Stomach (tissue), 9 donors: ENCODE data around the gene UBE2I. TPM values are rescaled to one million over a fixed set of nuclear protein-coding genes. Genes with fewer than 3 reads are reported as not detected.
A peak's percentile ranks its signal among the peaks of the same experiment; 100 is the strongest.

Experiments used
- DNase-seq, 2 donors: peaks; one replicate each; pipeline versions ENCODE4 v3.0.0 to v3.0.0-alpha.2; 2013 to 2019
- H3K27ac ChIP-seq, 5 donors: fragments of 200-600 bp in 4 of 5; sonication (generic) in 4 of 5; one replicate each; pipeline ENCODE4 v1.5.1; 2013 to 2019; ENCODE audit warnings: mild to moderate bottlenecking in 1 of 5, moderate library complexity in 1 of 5
- H3K27me3 ChIP-seq, 3 donors: fragments of 200-600 bp; sonication (generic); one replicate each; pipeline ENCODE4 v1.5.1; 2017 to 2019; ENCODE audit warnings: mixed run types in 1 of 3
- H3K36me3 ChIP-seq, 4 donors: fragments of 200-600 bp; sonication (generic); 1 replicate in 3 of 4; 2 replicates in 1 of 4; pipeline ENCODE4 v1.5.1; 2016 to 2019
- H3K4me1 ChIP-seq, 4 donors: fragments of 200-600 bp; sonication (generic); one replicate each; pipeline ENCODE4 v1.5.1; 2016 to 2019
- H3K4me3 ChIP-seq, 4 donors: fragments of 200-600 bp; sonication (generic) in 3 of 4; one replicate each; pipeline ENCODE4 v1.5.1; 2016 to 2019; ENCODE audit warnings: mild to moderate bottlenecking in 1 of 4
- H3K9me3 ChIP-seq, 4 donors: fragments of 200-600 bp; sonication (generic); one replicate each; pipeline ENCODE4 v1.5.1; 2016 to 2019
- EP300 ChIP-seq: sonication (generic); formaldehyde crosslinking; IDR thresholded peaks from one replicate; pipeline ENCODE4 v1.6.1; 2017; ENCODE audit warnings: antibody characterized with exemption
- POLR2A ChIP-seq, 4 donors: fragments of 450-650 bp; IDR thresholded peaks; one replicate each; pipeline ENCODE4 v1.6.1; 2016; ENCODE audit warnings: antibody characterized with exemption in 4 of 4, control low read depth in 2 of 4, mild to moderate bottlenecking in 1 of 4, moderate library complexity in 1 of 4
- POLR2AphosphoS5 ChIP-seq, 3 donors: sonication (generic); formaldehyde crosslinking; IDR thresholded peaks; one replicate each; pipeline ENCODE4 v1.6.1; 2016; ENCODE audit warnings: antibody characterized with exemption in 3 of 3
- WGBS, 5 donors: extraction: QIAGEN DNeasy Blood & Tissue Kit in 3 of 5; methylation state at CpG; one replicate each; pipeline versions ENCODE4 v1.1.5 to v1.1.7; 2013 to 2018; 5-methylcytosine and 5-hydroxymethylcytosine counted together
- intact Hi-C: fragments of 100-400 bp; cut with DNase I; formaldehyde crosslinking; loops from one replicate; pipeline ENCODE4 v1.15.1; 2023; ENCODE audit warnings: low total_unique reads
- polyA plus RNA-seq, 3 donors: library from polyadenylated mRNA; stranded (reverse); fragments of 200-250 nt; gene quantifications; one replicate each; pipeline ENCODE4 v1.2.3, GENCODE V29; 2013
- total RNA-seq, 5 donors: library from RNA; depleted of rRNA; stranded (reverse); fragments of >200 nt; gene quantifications; one replicate each; pipeline versions ENCODE4 v1.1.0 to v1.2.3, GENCODE V29; 2014 to 2016
- TF ChIP-seq, protein P1 (sequence below), 7 experiments: fragments of 450-650 bp in 4 of 7; fragments of 200-600 bp in 3 of 7; sonication (generic) in 3 of 7; IDR thresholded peaks; one replicate each; pipeline ENCODE4 v1.5.1; 2016 to 2019; ENCODE audit warnings: antibody characterized with exemption in 7 of 7, control low read depth in 2 of 7, mild to moderate bottlenecking in 1 of 7
- donor health status: healthy with polysubstance abuse.
- donor health status: Bipolar disorder and iron deficiency.
- donor health status: healthy.

The UBE2I gene
- total and polyA plus RNA-seq, 8 donors: 42.0 to 71.0 (median 46.7) TPM

DNA sequence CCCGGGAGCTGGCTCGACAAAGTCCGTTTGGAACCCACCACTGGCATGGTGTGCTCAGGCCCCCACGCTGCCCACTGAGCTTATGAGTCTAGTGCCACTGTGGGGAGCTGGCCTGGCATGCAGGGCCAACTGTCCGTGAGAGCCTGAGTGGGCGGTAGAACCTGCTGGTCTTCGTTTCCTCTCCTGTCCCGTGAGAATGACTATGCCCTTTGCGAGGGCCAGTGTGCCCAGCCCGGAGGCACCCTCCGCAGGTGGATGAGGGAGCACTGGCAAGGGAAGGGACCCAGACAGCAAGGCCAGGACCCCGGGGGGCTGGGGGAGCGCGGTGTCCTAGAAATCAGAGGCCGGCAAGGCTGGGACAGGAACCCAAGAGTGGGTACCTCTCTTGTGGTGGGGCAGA is 27.2 kb downstream of the UBE2I start:
- Histone ChIP-seq H3K4me1 (peaks cover 30 to 40% (median 33%) of the 10 kb centered on the region in 4 donors), H3K27ac (no peak overlapping the region), H3K4me3 (no peak overlapping the region), H3K9me3 (no peaks in the 10 kb centered on the region), H3K27me3 (peaks cover 13 to 73% (median 46%) of the 10 kb centered on the region in 3 donors), H3K36me3 (no peaks in the 10 kb centered on the region)
- intact Hi-C loops: no loop called here
- TF ChIP-seq POLR2A (IDR thresholded peaks at IDR 0.05) (no peak), EP300 (no peak), POLR2AphosphoS5 (IDR thresholded peaks at IDR 0.05) (no peak)
- TF ChIP-seq, protein P1, sequence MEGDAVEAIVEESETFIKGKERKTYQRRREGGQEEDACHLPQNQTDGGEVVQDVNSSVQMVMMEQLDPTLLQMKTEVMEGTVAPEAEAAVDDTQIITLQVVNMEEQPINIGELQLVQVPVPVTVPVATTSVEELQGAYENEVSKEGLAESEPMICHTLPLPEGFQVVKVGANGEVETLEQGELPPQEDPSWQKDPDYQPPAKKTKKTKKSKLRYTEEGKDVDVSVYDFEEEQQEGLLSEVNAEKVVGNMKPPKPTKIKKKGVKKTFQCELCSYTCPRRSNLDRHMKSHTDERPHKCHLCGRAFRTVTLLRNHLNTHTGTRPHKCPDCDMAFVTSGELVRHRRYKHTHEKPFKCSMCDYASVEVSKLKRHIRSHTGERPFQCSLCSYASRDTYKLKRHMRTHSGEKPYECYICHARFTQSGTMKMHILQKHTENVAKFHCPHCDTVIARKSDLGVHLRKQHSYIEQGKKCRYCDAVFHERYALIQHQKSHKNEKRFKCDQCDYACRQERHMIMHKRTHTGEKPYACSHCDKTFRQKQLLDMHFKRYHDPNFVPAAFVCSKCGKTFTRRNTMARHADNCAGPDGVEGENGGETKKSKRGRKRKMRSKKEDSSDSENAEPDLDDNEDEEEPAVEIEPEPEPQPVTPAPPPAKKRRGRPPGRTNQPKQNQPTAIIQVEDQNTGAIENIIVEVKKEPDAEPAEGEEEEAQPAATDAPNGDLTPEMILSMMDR (IDR thresholded peaks at IDR 0.05): no peak
- DNase-seq: no peak
- WGBS, 5 donors: 68 to 72% (median 70%) methylated on average over 12 to 15 of the region's 15 CpGs

DNA sequence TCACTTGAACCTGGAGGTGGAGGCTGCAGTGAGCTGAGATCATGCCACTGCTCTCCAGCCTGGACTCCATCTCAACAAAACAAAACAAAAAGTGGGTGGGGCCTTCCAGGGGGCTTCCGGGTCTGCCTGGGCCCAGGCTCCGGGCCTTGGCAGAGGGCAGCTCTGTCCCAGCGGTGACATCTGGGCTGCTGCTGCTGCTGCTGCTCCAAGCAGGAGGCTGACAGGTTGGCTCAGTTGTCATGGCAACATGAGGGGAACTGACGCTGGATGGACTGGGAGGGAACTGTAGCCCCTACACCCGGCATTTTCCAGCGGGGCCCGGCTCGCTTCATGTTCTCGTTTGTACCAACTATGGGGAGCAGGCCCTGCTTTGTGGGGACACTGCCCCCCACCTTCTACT is 28.1 kb downstream of the UBE2I start:
- Histone ChIP-seq H3K27me3 (peaks cover 13 to 70% (median 39%) of the 10 kb centered on the region in 3 donors), H3K9me3 (no peaks in the 10 kb centered on the region), H3K27ac (no peak overlapping the region), H3K36me3 (no peaks in the 10 kb centered on the region), H3K4me1 (peaks cover 26 to 40% (median 29%) of the 10 kb centered on the region in 4 donors), H3K4me3 (no peak overlapping the region)
- TF ChIP-seq EP300: no peak
- TF ChIP-seq, protein P1 (IDR thresholded peaks at IDR 0.05): no peak
- TF ChIP-seq POLR2AphosphoS5 (IDR thresholded peaks at IDR 0.05): no peak
- no peak for TF ChIP-seq POLR2A (IDR thresholded peaks at IDR 0.05)
- 46 to 63% (median 53%) methylated on average over 9 of the region's 9 CpGs for WGBS, 5 donors
- DNase-seq: peak in 1 of 2 donors; percentile 34
- intact Hi-C loops: no loop called here

DNA sequence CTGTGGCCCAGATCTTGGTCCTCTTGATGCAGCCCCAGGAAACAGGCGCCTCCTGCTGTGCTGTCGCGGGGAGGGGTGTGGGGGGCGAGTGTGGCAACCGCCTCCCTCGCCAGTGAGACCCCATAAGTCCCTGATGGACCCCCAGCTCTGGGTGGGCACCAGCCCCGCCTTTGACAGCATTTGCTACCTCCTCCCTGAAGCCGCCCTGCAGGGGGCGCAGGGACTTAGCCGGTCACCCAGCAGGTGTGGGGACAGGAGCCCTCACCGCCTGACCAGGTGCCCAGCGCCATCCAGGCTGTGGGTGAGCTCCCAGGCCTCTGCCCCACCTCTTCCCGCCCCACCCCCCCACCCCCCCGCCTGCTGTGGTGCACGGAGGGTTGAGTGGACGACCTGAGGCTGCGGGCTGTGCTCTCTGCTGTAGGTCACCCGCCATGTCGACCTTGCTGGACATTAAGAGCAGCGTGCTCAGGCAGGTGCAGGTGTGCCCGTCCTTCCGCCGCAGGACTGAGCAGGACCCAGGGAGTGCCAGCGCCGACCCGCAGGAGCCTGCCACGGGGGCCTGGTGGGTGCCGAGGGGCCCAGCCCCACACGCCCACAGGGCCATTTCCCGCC is 28.8 kb downstream of the UBE2I start:
- peaks cover 13 to 70% (median 31%) of the 10 kb centered on the region in 3 donors for H3K27me3 ChIP-seq
- H3K27ac ChIP-seq: no peak overlapping the region
- TF ChIP-seq, protein P1 (IDR thresholded peaks at IDR 0.05): peak in 2 of 7 experiments; percentile 41 to 57
- TF ChIP-seq POLR2A (IDR thresholded peaks at IDR 0.05): no peak
- H3K4me1 ChIP-seq: peaks cover 21 to 38% (median 29%) of the 10 kb centered on the region in 4 donors
- whole genome bisulfite sequencing, 5 donors: 33 to 56% (median 43%) methylated on average over 16 to 30 of the region's 30 CpGs
- H3K36me3 ChIP-seq: no peaks in the 10 kb centered on the region
- intact Hi-C loops: no loop called here
- DNase-seq: peak; percentile 70 to 78
- no peak overlapping the region for H3K4me3 ChIP-seq
- H3K9me3 ChIP-seq: no peaks in the 10 kb centered on the region

DNA sequence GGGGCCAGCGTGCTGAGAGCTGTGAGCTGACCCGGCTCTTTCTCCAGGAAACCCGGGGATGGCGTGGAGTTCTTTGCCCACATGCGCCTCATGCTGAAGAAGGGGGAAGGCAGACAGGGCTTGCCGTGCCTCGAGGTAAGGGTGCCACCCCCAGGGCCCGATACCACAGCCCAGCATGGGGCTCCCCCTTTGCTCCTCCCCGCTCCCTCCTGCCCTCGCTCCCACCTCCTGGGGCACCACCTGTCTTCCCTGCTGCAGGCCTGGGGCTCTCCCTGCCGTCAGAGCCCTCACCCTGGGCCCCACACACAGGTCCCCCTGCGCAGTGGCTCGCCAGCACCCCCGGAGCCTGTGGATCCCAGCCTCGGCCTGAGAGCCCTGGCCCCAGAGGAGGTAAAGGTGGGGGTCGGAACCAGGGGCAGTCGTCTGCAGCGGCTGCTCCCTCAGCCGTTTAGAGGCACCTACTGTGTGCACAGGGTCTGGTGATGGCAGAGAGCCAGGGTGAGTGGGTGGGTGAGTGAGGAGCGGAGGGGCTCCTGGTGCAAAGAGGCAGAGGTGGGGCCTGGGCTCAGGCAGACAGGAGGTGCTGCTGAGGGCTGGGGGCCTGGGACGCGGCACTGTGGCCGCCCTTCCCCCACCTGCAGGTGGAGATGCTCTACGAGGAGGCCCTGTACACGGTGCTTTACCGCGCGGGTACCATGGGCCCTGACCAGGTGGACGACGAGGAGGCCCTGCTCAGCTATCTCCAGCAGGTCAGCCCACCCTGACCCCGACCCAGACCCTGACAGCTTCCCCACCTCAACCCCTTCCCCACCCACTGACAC is 29.6 kb downstream of the UBE2I start:
- no peak overlapping the region for H3K4me3 ChIP-seq
- no peak overlapping the region for H3K27ac ChIP-seq
- WGBS, 5 donors: 64 to 72% (median 70%) methylated on average over 7 to 31 of the region's 31 CpGs
- intact Hi-C loops: no loop called here
- H3K4me1 ChIP-seq: peaks cover 12 to 38% (median 28%) of the 10 kb centered on the region in 4 donors
- peaks cover 8 to 63% (median 23%) of the 10 kb centered on the region in 3 donors for H3K27me3 ChIP-seq
- no peaks in the 10 kb centered on the region for H3K36me3 ChIP-seq
- DNase-seq: no peak
- TF ChIP-seq, protein P1 (IDR thresholded peaks at IDR 0.05): no peak
- TF ChIP-seq POLR2A (IDR thresholded peaks at IDR 0.05) (no peak), POLR2AphosphoS5 (IDR thresholded peaks at IDR 0.05) (no peak), EP300 (no peak)
- no peaks in the 10 kb centered on the region for H3K9me3 ChIP-seq
